Measurements from ENCODE around the gene SOX11. TPM values are rescaled to one million over a fixed set of nuclear protein-coding genes. Genes with fewer than 3 reads are reported as not detected.

The SOX11 gene
- total RNA-seq, 2 experiments from 2014 or later: not detected

DNA sequence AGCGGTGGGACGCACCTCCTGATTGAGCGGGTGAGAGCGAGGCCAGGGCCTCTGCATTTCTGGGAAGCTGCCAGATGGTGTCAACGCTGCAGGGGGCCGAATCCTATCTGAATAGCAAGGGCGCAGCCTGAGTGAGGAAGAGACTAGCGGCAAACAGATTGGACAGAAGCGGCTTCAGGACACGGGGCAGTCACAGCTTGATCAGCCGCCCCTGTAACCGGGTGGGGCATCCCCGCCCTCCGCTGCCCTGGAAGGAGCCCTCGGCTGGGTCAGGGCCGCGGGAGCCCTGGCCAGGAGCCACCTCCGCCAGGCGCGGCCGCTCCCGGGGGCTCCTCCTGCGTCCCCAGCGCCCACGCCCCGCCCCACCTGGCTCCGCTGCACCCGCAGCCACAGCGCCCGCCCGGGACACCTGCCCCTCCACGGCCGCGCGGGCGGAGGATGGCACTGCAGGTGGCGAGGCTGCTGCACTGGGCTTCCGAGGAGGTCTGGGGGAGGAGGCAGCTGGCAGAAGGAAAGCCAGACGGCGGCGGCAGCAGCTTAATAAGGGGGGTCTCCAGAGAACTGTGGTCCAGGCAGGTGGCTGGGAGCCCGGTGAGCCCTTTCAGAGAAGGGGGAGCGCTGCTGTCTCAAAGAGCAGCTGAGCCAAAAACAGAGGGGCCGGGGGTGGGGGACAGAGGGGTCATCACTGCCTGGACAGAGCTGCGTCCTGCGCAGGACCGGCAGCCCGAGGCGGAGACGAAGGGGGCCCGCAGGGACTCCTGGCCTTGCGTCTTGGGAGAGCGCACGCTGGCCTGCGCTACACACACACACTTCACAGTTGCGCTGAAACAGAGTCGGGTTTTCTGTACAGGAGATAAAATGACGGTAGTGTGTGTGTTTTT lies 18.8 kb upstream of the SOX11 start:
- no peak overlapping the region for H3K4me3 Mint-ChIP-seq
- ATAC-seq (no peak), DNase-seq (no peak)
- H3K4me1 Mint-ChIP-seq: no peaks in the 10 kb centered on the region
- peaks cover 28% of the 10 kb centered on the region for H3K27me3 Mint-ChIP-seq
- intact Hi-C loops (cut with DNase I, micrococcal nuclease): no loop called here
- H3K36me3 Mint-ChIP-seq (ENCODE audit: low read depth): no peaks in the 10 kb centered on the region
- CTCF ChIA-PET: no interaction called here
- POLR2A ChIA-PET: no interaction called here
- no peak overlapping the region for H3K27ac Mint-ChIP-seq
- H3K9me3 Mint-ChIP-seq (ENCODE audit: low read depth): no peaks in the 10 kb centered on the region

DNA sequence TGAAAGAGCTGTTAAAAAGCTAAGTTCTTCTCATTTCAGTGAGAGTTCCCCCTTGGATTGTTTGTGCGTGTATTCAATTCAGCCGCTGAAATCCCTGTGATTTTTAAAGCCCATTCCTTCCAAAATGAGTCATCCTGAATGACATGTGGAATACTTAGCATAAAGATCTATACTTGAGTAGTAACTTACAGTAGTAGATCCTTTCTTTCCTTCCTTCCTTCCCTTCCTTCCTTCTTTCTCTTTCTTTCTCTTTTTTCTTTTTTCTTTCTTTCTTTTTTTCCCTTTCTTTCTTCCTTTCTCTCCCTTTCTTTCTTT lies 18.2 kb upstream of the SOX11 start:
- CTCF ChIA-PET: no interaction called here
- intact Hi-C loops (cut with DNase I, micrococcal nuclease): no loop called here
- H3K27ac Mint-ChIP-seq: no peak overlapping the region

DNA sequence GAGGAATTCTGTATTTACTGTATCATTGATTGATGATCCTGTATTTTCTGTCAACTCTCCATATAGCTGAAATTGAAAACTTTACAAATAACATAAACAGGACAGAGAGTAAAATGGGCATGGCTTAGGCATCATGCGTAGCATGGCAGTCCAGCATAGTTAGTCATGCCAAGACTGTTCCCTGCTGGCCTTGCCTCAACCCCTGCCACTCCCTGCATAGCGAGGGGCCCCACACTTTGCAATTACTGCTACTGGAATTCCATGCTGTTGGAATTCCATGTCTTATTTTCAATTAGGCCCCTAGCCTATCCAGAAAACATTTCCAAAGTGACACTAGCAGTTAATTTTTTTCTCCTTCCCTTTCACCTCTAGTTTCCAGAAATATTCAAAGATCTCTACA lies 15.1 kb upstream of the SOX11 start:
- intact Hi-C loops (cut with DNase I, micrococcal nuclease): no loop called here
- H3K4me1 Mint-ChIP-seq: no peaks in the 10 kb centered on the region
- no peaks in the 10 kb centered on the region for H3K36me3 Mint-ChIP-seq (ENCODE audit: low read depth)
- H3K4me3 Mint-ChIP-seq: no peak overlapping the region
- no peak overlapping the region for H3K27ac Mint-ChIP-seq
- no peak for DNase-seq
- H3K27me3 Mint-ChIP-seq: peaks cover 27% of the 10 kb centered on the region
- POLR2A ChIA-PET: no interaction called here
- ATAC-seq: no peak
- CTCF ChIA-PET: interaction anchor here (0.6 kb wide), 1 partner anchor 48 kb away, joined by 3 read pairs; no protein-coding TSS in a partner anchor
- peaks cover 2% of the 10 kb centered on the region for H3K9me3 Mint-ChIP-seq (ENCODE audit: low read depth)

More for the DNA sequence above, 18.2 kb upstream of the SOX11 start:
- POLR2A ChIA-PET: no interaction called here
- Mint-ChIP-seq H3K4me1 (no peaks in the 10 kb centered on the region), H3K4me3 (no peak overlapping the region), H3K27me3 (peaks cover 28% of the 10 kb centered on the region), H3K9me3 (ENCODE audit: low read depth) (no peaks in the 10 kb centered on the region), H3K36me3 (ENCODE audit: low read depth) (no peaks in the 10 kb centered on the region)
- ATAC-seq (no peak), DNase-seq (no peak)

DNA sequence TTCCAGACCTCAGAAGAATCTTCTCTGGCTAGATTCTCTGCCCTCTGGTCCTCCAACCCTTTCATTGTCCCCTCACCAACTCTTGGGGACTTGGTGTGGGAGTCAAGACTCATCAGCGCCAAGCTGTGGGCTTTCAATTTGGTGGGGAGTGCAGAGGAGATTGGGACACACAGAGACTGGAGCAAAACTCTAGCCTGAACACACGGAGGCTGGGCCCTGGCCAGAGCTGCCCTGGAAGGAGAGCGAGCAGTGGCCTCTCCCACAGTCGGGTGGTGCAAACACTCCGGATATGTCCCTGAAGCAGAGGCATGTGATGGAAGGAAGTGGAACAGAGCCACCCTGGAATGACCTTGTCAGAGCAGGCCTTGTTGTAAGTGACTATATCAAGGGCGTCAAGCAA lies 8.7 kb upstream of the SOX11 start:
- no peaks in the 10 kb centered on the region for H3K36me3 Mint-ChIP-seq (ENCODE audit: low read depth)
- H3K27me3 Mint-ChIP-seq: peaks cover 15% of the 10 kb centered on the region
- intact Hi-C loops (cut with DNase I, micrococcal nuclease): no loop called here
- H3K27ac Mint-ChIP-seq: no peak overlapping the region
- POLR2A ChIA-PET: no interaction called here
- no peak for ATAC-seq
- no peak overlapping the region for H3K4me3 Mint-ChIP-seq
- no peak for DNase-seq
- no peaks in the 10 kb centered on the region for H3K4me1 Mint-ChIP-seq
- peaks cover 2% of the 10 kb centered on the region for H3K9me3 Mint-ChIP-seq (ENCODE audit: low read depth)
- CTCF ChIA-PET: no interaction called here

DNA sequence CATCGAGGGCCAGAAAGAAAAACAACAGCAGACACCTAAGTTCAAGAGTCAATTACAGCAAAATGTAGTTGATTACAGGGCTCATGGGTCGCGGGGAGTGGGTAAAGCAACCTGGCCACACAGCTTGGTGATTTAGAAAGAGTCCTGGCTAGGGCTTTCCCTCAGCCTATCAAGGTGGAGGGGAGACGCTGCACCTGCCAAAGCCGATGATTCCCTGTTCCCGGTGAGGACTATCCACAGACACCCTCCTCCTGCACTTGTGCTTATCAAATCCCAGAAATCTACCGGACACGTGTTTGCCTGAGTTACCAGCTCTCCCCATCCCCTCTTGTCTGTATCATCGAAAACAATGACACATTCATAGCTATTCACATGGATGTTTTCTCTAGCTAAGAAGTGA lies 7.0 kb upstream of the SOX11 start:
- intact Hi-C loops (cut with DNase I, micrococcal nuclease): no loop called here
- POLR2A ChIA-PET: no interaction called here

DNA sequence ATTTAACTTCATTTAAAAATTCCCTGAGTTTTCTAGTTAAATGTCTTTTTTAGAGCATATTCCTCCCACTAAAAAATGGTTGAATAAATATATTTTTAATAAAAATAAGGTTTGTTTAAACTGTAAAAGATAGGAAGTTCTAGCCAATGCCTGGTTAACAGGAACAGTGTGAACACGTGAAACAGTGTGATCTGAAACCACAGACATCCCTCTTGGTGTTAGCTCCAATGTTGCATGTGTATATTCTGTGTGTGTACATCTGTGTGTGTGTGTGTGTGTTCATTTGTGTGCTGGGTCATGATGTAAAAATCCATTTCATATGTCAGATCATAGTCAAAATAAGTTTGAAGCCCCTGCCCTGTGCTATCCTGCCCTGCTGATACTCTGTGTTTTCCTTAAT lies 6.1 kb upstream of the SOX11 start:
- H3K27ac Mint-ChIP-seq: no peak overlapping the region
- no peak overlapping the region for H3K4me3 Mint-ChIP-seq
- CTCF ChIA-PET: no interaction called here
- intact Hi-C loops (cut with DNase I, micrococcal nuclease): no loop called here
- POLR2A ChIA-PET: no interaction called here
- ATAC-seq (no peak), DNase-seq (no peak)
- peaks cover 34% of the 10 kb centered on the region for H3K27me3 Mint-ChIP-seq
- H3K9me3 Mint-ChIP-seq (ENCODE audit: low read depth): no peaks in the 10 kb centered on the region
- H3K36me3 Mint-ChIP-seq (ENCODE audit: low read depth): no peaks in the 10 kb centered on the region
- peaks cover 3% of the 10 kb centered on the region for H3K4me1 Mint-ChIP-seq

More for the DNA sequence above, 7.0 kb upstream of the SOX11 start:
- DNase-seq (no peak), ATAC-seq (no peak)
- Mint-ChIP-seq H3K27ac (no peak overlapping the region), H3K4me3 (no peak overlapping the region), H3K9me3 (ENCODE audit: low read depth) (peaks cover 2% of the 10 kb centered on the region), H3K4me1 (no peaks in the 10 kb centered on the region), H3K27me3 (peaks cover 25% of the 10 kb centered on the region), H3K36me3 (ENCODE audit: low read depth) (no peaks in the 10 kb centered on the region)
- CTCF ChIA-PET: no interaction called here

DNA sequence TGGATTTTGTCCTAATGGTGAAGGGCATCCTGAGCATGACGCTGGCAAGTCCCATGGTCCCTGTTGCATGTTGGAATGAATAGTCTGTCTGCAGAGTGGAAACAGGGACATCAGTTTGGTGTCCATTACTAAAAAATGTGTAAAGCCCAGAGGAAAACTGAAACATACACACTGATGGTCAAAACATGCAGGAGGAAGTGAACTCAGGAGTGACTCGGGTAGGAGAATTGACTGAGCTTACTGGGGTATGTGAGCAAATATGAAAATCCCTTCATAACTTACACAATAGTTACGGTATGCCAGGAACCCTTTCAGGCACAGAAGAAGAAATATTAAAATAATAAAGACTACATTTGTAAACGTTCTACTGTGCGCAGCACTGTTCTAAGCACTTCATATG lies 5.6 kb upstream of the SOX11 start:
- Mint-ChIP-seq H3K9me3 (ENCODE audit: low read depth) (no peaks in the 10 kb centered on the region), H3K27ac (no peak overlapping the region), H3K4me1 (peaks cover 4% of the 10 kb centered on the region), H3K36me3 (ENCODE audit: low read depth) (no peaks in the 10 kb centered on the region), H3K27me3 (peaks cover 36% of the 10 kb centered on the region), H3K4me3 (no peak overlapping the region)
- ATAC-seq (no peak), DNase-seq (no peak)
- ChIA-PET CTCF (no interaction called here), POLR2A (no interaction called here)
- intact Hi-C loops (cut with DNase I, micrococcal nuclease): no loop called here

DNA sequence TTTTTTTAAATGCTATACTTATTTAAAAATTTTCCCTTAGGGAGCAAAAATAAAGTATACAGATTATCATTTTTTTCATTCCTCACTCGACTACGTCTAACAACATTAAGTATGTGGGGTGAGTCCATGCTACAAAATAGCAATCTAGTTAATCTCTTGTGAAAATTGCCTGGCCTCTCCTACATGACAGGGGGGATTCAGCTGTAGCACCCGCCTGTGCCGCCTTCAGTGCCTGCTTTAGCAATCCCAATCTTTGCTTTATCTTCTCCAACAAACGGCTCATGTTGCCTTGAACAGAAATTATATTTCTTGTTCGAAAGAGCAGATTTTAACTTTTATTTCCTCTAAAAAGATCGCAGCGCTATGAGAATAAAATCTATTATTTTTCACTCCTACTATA lies 2.4 kb upstream of the SOX11 start:
- intact Hi-C loops (cut with DNase I, micrococcal nuclease): no loop called here
- no peak overlapping the region for H3K27ac Mint-ChIP-seq
- no peak for ATAC-seq
- ChIA-PET POLR2A (no interaction called here), CTCF (no interaction called here)
- H3K27me3 Mint-ChIP-seq: peaks cover 46% of the 10 kb centered on the region
- H3K4me3 Mint-ChIP-seq: no peak overlapping the region
- peaks cover 1% of the 10 kb centered on the region for H3K36me3 Mint-ChIP-seq (ENCODE audit: low read depth)
- DNase-seq: no peak
- no peaks in the 10 kb centered on the region for H3K9me3 Mint-ChIP-seq (ENCODE audit: low read depth)
- H3K4me1 Mint-ChIP-seq: peaks cover 12% of the 10 kb centered on the region

DNA sequence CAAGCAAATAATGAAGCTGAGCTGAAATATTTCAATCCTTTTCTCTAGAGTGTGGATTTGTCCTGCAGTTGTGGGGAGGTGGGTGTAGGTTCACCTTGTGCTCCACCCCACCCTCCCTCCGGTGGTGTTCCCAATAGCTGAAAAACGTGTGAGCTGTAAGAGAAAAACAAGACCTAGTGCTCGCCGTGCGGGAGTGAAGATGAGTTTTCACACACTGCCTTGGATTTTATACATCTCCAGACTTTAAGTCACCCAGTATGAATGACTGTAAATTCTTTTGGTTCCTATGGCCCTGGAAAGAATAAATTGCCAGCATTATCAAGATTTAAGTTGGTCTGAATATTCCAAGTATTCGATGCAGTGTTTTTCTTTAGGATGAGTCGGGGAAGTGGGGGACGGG lies 1.9 kb upstream of the SOX11 start:
- H3K36me3 Mint-ChIP-seq (ENCODE audit: low read depth): peaks cover 1% of the 10 kb centered on the region
- peaks cover 12% of the 10 kb centered on the region for H3K4me1 Mint-ChIP-seq
- peaks cover 48% of the 10 kb centered on the region for H3K27me3 Mint-ChIP-seq
- no peak overlapping the region for H3K4me3 Mint-ChIP-seq
- ATAC-seq (no peak), DNase-seq (no peak)
- H3K9me3 Mint-ChIP-seq (ENCODE audit: low read depth): no peaks in the 10 kb centered on the region
- CTCF ChIA-PET: no interaction called here
- intact Hi-C loops (cut with DNase I, micrococcal nuclease): no loop called here
- no peak overlapping the region for H3K27ac Mint-ChIP-seq
- POLR2A ChIA-PET: no interaction called here

DNA sequence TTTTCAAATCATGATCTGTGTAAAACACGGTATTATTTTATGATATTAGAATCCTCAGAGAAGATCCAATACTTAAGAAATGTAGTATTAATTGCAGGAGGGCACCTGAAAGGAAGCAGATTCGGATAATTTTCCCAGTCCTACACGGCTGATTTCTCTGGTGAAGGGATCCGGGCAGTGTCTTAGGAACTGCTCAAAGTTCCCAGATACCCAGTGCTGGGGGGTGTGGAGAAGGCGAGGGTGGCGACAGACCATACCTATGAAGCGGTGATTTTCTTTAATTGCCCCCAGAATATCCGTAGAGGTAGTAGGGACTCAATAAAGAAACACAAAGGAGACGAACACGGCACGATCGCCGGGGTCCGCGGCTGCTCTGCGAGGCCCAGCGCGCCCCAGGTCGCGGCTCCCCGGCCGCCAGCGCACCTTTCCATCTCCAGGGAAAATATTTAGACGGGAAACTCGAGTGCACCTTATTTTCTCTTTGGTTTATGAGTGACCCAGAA lies 1.4 kb upstream of the SOX11 start:
- ChIA-PET POLR2A (no interaction called here), CTCF (no interaction called here)
- Mint-ChIP-seq H3K9me3 (ENCODE audit: low read depth) (no peaks in the 10 kb centered on the region), H3K36me3 (ENCODE audit: low read depth) (peaks cover 1% of the 10 kb centered on the region), H3K4me3 (peak overlapping the region; percentile 12), H3K27me3 (peaks cover 53% of the 10 kb centered on the region), H3K4me1 (peaks cover 12% of the 10 kb centered on the region), H3K27ac (no peak overlapping the region)
- intact Hi-C loops (cut with DNase I, micrococcal nuclease): no loop called here
- no peak for ATAC-seq
- no peak for DNase-seq

DNA sequence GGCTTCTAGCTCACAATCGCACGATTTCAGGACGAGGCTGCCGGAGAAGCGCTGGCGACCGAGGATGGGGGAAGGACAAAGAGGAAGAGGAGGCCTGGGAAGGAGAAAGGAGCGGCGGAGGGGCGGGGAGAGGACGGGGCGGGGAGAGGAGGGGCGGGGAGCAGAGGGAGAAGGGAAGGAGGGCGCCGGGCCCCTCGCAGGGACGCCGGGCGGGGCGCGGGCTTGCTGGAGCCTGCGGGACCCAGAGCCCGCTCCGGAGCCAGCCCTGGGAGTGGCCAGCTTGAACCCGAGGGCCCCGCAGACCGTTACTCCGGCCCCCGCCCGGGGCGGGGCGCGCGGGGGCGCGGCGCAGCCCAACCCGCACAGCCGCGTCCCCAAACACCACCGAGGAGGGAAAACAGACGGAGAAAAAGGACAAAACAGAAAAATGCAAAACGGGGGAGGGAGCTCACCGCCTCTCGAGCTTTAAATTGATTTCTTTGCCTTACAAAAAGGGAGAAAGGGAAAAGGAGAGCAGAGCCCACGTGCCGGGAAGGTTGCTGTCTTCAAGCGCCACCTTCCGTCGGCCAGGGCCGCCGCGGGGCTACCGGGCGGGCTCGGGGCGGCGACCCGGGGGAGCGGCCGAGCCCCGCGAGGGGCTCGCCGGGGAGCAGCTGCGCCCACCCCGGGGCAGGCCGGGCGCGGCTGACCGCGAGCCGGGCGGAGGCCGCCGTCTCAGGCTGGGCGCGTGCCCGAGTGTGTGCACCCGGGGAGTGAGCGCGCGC lies 781 bp upstream of the SOX11 start:
- CTCF ChIA-PET: no interaction called here
- Mint-ChIP-seq H3K9me3 (ENCODE audit: low read depth) (no peaks in the 10 kb centered on the region), H3K4me3 (peak overlapping the region; percentile 12), H3K27me3 (peaks cover 53% of the 10 kb centered on the region), H3K36me3 (ENCODE audit: low read depth) (peaks cover 1% of the 10 kb centered on the region), H3K27ac (no peak overlapping the region), H3K4me1 (peaks cover 14% of the 10 kb centered on the region)
- intact Hi-C loops (cut with DNase I, micrococcal nuclease): no loop called here
- ATAC-seq: no peak
- no peak for DNase-seq
- POLR2A ChIA-PET: no interaction called here
